ENCODE measurements around the gene NUP93. TPM values are rescaled to one million over a fixed set of nuclear protein-coding genes. Genes with fewer than 3 reads are reported as not detected.
"Not testable (repeated sequence)": the region's sequence is repeated elsewhere in the genome, so short reads cannot be mapped to it uniquely, and the experiment has no call there.

The NUP93 gene
- total RNA-seq, 1 donor from 2014 or later, result 49.4 TPM

- intact Hi-C loops (cut with DNase I), result no loop called here
- Histone ChIP-seq H3K4me3 (no peak overlapping the region), H3K36me3 (no peaks in the 10 kb centered on the region), H3K9me3 (no peaks in the 10 kb centered on the region), H3K4me1 (peaks cover 36% of the 10 kb centered on the region), H3K27ac (no peak overlapping the region), H3K27me3 (ENCODE audit: low read depth) (no peaks in the 10 kb centered on the region)
- TF ChIP-seq CTCF (IDR thresholded peaks at IDR 0.05), result no peak
- DNase-seq (no peak), ATAC-seq (no peak)
These were observed 135.6 kb downstream of the NUP93 start for GRCh38 chr16:56865394-56866062.

GRCh38 chr16:56866955-56867830 lies 137.3 kb downstream of the NUP93 start:
- H3K9me3 ChIP-seq, result no peaks in the 10 kb centered on the region
- no peak overlapping the region for H3K4me3 ChIP-seq
- ATAC-seq (peak in 1 of 2 donors; percentile 51), DNase-seq (no peak)
- intact Hi-C loops (cut with DNase I), result no loop called here
- H3K36me3 ChIP-seq, result no peaks in the 10 kb centered on the region
- TF ChIP-seq CTCF (IDR thresholded peaks at IDR 0.05), result peak; percentile 72
- H3K27me3 ChIP-seq (ENCODE audit: low read depth), result no peaks in the 10 kb centered on the region
- no peak overlapping the region for H3K27ac ChIP-seq
- peaks cover 19% of the 10 kb centered on the region for H3K4me1 ChIP-seq

GRCh38 chr16:56868175-56868574 lies 138.2 kb downstream of the NUP93 start:
- H3K9me3 ChIP-seq, result no peaks in the 10 kb centered on the region
- H3K27me3 ChIP-seq (ENCODE audit: low read depth), result no peaks in the 10 kb centered on the region
- peaks cover 9% of the 10 kb centered on the region for H3K4me1 ChIP-seq
- no peak overlapping the region for H3K27ac ChIP-seq
- no peak overlapping the region for H3K4me3 ChIP-seq
- intact Hi-C loops (cut with DNase I), result no loop called here
- H3K36me3 ChIP-seq, result no peaks in the 10 kb centered on the region
- no peak for DNase-seq
- ATAC-seq, result no peak
- TF ChIP-seq CTCF (IDR thresholded peaks at IDR 0.05), result no peak

- intact Hi-C loops (cut with DNase I); H3K9me3 ChIP-seq; ATAC-seq: not testable (repeated sequence)
These were observed 138.8 kb downstream of the NUP93 start for GRCh38 chr16:56868766-56869165.

GRCh38 chr16:56869513-56870275 lies 139.8 kb downstream of the NUP93 start:
- peak; percentile 59 for DNase-seq
- no peaks in the 10 kb centered on the region for H3K36me3 ChIP-seq
- H3K4me1 ChIP-seq, result peaks cover 7% of the 10 kb centered on the region
- intact Hi-C loops (cut with DNase I), result no loop called here
- no peaks in the 10 kb centered on the region for H3K9me3 ChIP-seq
- ATAC-seq, result peak; percentile 51 to 58
- peak; percentile 30 for TF ChIP-seq CTCF (IDR thresholded peaks at IDR 0.05)
- H3K27ac ChIP-seq, result no peak overlapping the region
- H3K4me3 ChIP-seq, result no peak overlapping the region
- no peaks in the 10 kb centered on the region for H3K27me3 ChIP-seq (ENCODE audit: low read depth)

More at GRCh38 chr16:56868766-56869165, 138.8 kb downstream of the NUP93 start:
- not testable (repeated sequence) for H3K4me3 ChIP-seq; H3K27me3 ChIP-seq (ENCODE audit: low read depth); H3K27ac ChIP-seq; H3K36me3 ChIP-seq; DNase-seq; H3K4me1 ChIP-seq

Measured in lower lobe of right lung (tissue), 2 donors.